Fibroblast of skin of back (primary cell): ENCODE data around the gene PICK1.
A peak's percentile ranks its signal among the peaks of the same experiment; 100 is the strongest.
"Not testable (repeated sequence)": the region's sequence is repeated elsewhere in the genome, so short reads cannot be mapped to it uniquely, and the experiment has no call there.

Experiments
- DNase-seq: peaks from one replicate; pipeline ENCODE4 v3.0.0-alpha.2; 2013

Gene PICK1

DNA sequence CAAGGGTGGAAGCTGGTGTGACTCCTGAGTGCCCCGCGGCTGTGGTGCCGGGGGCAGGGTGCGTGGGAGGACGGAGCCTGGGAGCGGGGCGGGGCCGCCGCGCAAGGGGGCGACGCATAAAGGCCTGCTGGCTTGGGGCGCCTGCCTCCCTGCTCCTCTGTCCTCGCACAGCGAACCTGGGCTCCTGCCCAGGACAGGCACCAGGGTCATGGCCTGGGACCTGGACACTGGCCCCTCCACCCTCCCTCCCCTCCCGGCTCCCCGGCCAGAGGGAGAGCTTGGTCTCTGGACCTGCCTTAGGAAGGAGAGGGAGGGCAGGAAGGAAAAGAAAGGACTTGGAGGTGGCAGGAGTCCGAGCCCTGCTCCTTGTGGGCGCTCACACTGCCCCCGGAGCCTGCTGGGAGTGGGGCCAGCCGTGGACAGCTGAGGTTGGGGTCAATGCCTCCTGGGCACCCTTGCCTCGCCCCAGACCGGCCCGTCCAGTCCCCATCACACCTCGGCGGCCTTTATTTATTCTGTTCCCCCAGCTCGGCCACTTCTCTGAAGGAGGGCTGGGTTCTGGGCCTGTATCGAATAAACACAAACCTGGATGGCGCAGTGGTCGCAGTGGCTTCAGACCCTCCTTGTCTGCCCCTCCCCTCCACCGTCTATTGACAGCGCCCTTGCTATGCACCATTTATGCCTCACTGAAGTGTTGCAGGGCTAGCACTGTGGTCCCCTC is 18.1 kb downstream of the PICK1 start:
- no peak for DNase-seq

DNA sequence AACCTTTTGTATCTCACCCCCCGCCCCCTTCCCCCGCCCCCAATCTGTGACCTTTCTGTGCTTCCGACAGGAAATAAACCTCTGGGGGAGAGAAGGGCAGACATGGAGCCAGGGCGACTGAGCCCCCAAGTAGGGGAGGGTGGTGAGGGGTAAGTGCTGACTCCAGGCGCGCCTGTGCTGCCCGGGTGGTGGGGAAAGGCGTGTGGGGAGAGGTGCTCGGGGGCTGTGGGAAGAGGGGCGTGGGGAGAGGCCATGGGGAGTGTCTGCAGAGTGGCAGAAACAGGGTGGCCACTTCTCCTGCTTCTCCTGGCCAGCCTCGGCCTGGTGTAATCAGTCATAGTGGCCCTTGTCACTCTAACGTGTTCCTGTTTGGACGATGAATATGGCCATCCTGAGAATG is 18.8 kb downstream of the PICK1 start:
- no peak for DNase-seq

DNA sequence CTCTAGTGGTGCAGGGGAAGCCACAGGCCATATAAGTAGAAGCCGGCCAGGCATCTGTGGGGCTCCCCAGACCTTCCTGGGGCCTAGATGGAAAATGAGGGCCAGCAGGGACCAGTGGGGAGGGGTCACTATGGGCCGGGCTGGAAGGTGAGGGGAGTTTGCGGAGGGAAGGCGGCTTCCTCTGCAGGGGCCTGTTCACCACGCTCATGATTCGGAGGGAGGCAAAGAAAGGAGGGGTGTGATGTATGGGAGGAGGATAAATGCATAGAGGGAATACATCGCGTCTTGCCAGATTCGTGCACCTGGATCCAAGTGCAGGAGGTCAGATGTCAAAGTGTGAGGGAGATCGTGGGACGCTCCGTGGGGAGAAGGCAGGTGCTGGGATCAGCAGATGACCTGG is 19.9 kb downstream of the PICK1 start:
- DNase-seq, result no peak

DNA sequence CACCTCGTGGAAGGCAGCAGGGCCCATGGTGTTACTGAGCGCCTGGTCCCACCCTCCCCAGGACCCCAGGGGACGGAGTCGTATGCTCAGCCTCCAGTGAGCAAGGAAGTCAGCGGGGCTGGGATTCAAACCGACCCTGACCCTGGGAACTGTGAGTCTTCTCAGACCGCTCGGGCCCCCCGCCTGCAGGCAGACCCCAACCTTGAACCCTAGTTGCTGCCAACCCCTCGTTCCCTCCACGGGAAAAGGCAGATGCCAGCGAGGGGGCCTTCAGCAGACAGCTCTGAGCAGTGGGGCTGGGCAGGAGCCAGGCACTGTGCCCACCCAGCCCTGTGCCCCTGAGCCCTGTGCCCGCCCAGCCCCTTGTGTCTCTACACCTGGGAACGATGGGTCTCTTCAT is 20.4 kb downstream of the PICK1 start:
- DNase-seq, result no peak

- DNase-seq, result no peak
Measured at GRCh38 chr22:38078046-38078840, 21.0 kb downstream of the PICK1 start.

GRCh38 chr22:38079208-38079607 is 22.0 kb downstream of the PICK1 start:
- not testable (repeated sequence) for DNase-seq

DNA sequence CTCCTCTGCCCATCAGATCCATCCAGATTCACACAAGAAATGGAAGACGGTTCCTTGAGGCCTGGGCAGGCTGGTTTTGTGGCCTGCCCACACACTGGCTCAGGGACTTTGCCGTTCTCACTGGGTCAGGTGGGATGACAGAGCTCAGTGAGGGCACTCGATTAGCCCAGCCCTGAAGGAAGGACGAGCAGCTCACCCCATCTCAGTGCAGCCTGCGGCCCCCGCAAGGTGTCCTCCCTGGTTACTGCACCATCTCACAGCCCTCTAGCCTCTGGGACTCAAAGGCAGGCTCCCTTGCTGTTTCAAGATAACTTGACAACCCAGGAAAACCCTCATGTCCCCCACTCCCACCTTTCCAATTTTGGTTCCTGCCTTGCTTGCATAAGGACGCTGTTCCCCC is 22.6 kb downstream of the PICK1 start:
- no peak for DNase-seq

GRCh38 chr22:38080474-38080849 is 23.3 kb downstream of the PICK1 start:
- no peak for DNase-seq

DNA sequence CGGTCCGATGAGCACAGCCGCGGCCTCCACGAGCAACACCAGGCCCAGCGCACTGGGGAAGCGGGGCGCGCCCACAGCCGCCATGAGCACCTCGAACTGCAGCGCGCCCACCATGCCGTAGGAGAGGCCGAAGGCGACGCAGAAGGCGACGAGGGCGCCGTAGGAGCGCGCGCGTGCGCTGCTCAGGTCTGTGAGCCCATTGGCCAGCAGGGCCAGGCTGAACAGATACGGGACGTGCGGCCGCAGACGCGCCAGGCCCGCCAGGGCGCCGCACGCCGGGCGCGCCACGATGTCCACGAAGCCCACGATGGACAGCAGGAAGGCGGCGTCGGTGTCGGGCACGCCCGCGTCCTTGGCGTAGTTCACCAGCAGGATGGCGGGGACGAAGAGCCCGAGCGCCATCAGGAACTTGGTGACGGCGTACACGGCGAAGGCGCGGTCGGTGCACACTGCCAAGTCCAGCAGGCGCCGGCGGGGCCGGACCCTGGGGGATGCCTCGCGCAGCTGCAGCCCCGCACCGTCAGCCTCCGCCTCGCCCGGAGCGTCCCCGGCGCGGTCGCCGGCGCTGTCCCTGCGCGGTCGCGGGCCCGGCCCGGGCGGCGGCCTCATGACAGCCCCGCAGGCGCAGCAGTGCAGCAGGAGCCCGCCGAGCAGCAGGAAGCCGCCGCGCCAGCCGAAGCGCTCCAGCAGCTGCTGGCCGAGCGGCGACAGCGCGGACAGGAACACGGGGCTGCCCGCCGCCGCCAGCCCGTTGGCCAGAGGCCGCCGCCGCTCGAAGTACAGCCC is 23.8 kb downstream of the PICK1 start:
- DNase-seq, result peak; percentile 52

- no peak for DNase-seq
Measured at GRCh38 chr22:38081636-38081940, 24.4 kb downstream of the PICK1 start.

GRCh38 chr22:38081941-38082828 is 25.0 kb downstream of the PICK1 start:
- DNase-seq, result no peak

GRCh38 chr22:38082986-38083710 is 25.9 kb downstream of the PICK1 start:
- DNase-seq, result no peak

- DNase-seq, result no peak
Measured at GRCh38 chr22:38083931-38084631, 26.9 kb downstream of the PICK1 start, which contains the start of gene SLC16A8. SLC16A8 (minus strand) TSS chr22:38084184; CDS start chr22:38082873, 1,311 bp downstream.

- DNase-seq, result no peak
Measured at GRCh38 chr22:38085056-38085455, 27.9 kb downstream of the PICK1 start.

DNA sequence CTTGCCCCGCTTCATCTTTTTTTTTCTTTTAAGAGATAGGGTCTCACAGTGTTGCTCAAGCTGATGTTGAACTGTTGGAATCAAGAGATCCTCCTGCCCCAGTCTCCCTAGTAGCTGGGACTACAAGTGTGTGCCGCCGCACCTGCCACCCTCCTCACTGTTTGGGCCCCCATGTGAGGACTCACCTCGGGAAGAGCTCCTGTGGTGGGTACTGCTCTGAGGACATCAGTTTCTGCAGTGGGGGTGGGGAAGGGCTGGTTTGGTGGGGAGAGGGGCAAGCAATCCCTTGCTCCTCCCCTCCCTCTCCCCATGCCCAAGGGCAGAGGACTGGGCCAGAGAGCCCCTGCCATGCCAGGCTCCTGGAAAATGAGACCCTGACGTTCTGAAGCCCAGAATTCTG is 28.3 kb downstream of the PICK1 start:
- no peak for DNase-seq

- DNase-seq, result no peak
Measured at GRCh38 chr22:38086001-38086845, 29.0 kb downstream of the PICK1 start.

DNA sequence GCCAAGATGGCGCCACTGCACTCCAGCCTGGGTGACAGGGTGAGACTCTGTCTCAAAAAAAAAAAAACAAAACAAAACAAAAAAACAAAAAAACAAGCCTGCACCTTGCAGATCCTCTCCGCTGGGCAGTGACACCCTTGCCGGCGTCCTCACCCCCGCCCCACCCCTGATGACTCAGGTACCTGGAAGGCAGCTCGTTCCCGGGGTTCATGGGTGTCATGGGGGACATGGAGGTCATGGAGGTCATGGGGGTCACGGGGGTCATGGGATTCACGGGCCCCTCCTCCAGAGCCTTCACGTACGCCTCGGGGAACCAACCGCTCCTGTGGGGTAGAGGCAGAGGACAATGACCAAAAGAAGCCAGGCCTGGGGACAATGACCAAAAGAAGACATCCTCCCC is 29.7 kb downstream of the PICK1 start:
- DNase-seq, result no peak

- DNase-seq, result no peak
Measured at GRCh38 chr22:38087855-38088254, 30.7 kb downstream of the PICK1 start.

GRCh38 chr22:38088629-38089473 is 31.6 kb downstream of the PICK1 start:
- no peak for DNase-seq
